ENCODE data around the gene PIK3R1. TPM values are rescaled to one million over a fixed set of nuclear protein-coding genes. Genes with fewer than 3 reads are reported as not detected.

PIK3R1 gene
- total and polyA plus RNA-seq, 2 of the 4 experiments (the other 2 are of a cell fraction) = 2.4 to 9.3 TPM

- Histone ChIP-seq H3K27me3 (ENCODE audit: control insufficient read depth, insufficient read depth, low read length) (no peaks in the 10 kb centered on the region), H2AK5ac (ENCODE audit: low read depth, low read length) (no peak overlapping the region), H2BK20ac (ENCODE audit: low read depth, low read length) (no peak overlapping the region; the same call in 1 of the 2 replicates), H2BK120ac (ENCODE audit: low read depth, low read length) (no peak overlapping the region), H3K18ac (ENCODE audit: low read depth, low read length) (no peak overlapping the region), H2AK9ac (replicated peaks; ENCODE audit: low read depth, low read length, poor library complexity) (no peak overlapping the region), H3K14ac (replicated peaks; ENCODE audit: low read depth, low read length) (no peak overlapping the region), H3K9me1 (ENCODE audit: insufficient read depth, low read length) (no peaks in the 10 kb centered on the region), H3K36me3 (ENCODE audit: control insufficient read depth, insufficient read depth, low read length) (peaks cover 9% of the 10 kb centered on the region), H3K9ac (ENCODE audit: low read depth, low read length) (no peak overlapping the region), H4K5ac (ENCODE audit: low read depth, low read length) (no peak overlapping the region), H3K23ac (ENCODE audit: low read depth, low read length) (no peak overlapping the region), H3K4me3 (ENCODE audit: insufficient read depth, low read depth, low read length) (no peak overlapping the region), H2AFZ (replicated peaks; ENCODE audit: low read length, poor library complexity) (no peak overlapping the region), H3K27ac (ENCODE audit: insufficient read depth, low read length) (no peak overlapping the region), H3K9me3 (ENCODE audit: control insufficient read depth, insufficient read depth, low read length) (no peaks in the 10 kb centered on the region), H3K4ac (ENCODE audit: low read depth, low read length) (no peak overlapping the region), H3K4me1 (ENCODE audit: control insufficient read depth, insufficient read depth, low read length) (peaks cover 7% of the 10 kb centered on the region), H3K79me1 (ENCODE audit: low read depth in 1 of 2, low read length in 2 of 2) (peaks cover 8 to 14% of the 10 kb centered on the region in 2 experiments; a peak in 3 of 4 replicates), H4K20me1 (ENCODE audit: insufficient read depth, low read length) (no peaks in the 10 kb centered on the region), H2BK5ac (ENCODE audit: low read depth, low read length, poor library complexity, severe bottlenecking) (no peak overlapping the region), H2BK15ac (ENCODE audit: low read depth, low read length) (no peak overlapping the region), H3K56ac (ENCODE audit: extremely low read depth, insufficient read depth, low read length) (no peak overlapping the region), H4K91ac (ENCODE audit: insufficient read depth, low read depth, low read length) (no peak overlapping the region), H3K4me2 (ENCODE audit: low read depth, low read length) (no peak overlapping the region), H4K8ac (ENCODE audit: low read depth in 2 of 2, low read length in 2 of 2) (no peak overlapping the region)
- no TSS peak for BruUV-seq (replicated peaks)
- DNase-seq (no peak), ATAC-seq (ENCODE audit: low read depth) (no peak)
- WGBS, 2 experiments (ENCODE audit: extremely low coverage in 2 of 2, insufficient read length in 1 of 2) = 100% methylated on average over 1 of the region's 3 CpGs; no CpG with 5 or more reads in 1 of the 2 experiments
- POLR2A ChIA-PET (ENCODE audit: unreplicated experiment) = no interaction called here
- in situ Hi-C loops (cut with MboI; ENCODE audit: low sequenced_read_pairs) = no loop called here
- dilution Hi-C loops (cut with HindIII; ENCODE audit: low sequenced_read_pairs, unreplicated experiment) = no loop called here
- CTCF ChIA-PET = no interaction called here
- TF ChIP-seq POLR2A (IDR thresholded peaks at IDR 0.05; ENCODE audit: low read depth, low read length) (no peak), CTCF (conservative IDR thresholded peaks at IDR 0.05; ENCODE audit: low read depth, low read length) (no peak), USF2 (IDR thresholded peaks at IDR 0.05; ENCODE audit: low read depth, low read length) (no peak), RFX5 (IDR thresholded peaks at IDR 0.05; ENCODE audit: low read depth, low read length) (no peak), RCOR1 (IDR thresholded peaks at IDR 0.05; ENCODE audit: insufficient replicate concordance, low read length) (no peak), BHLHE40 (IDR thresholded peaks at IDR 0.05; ENCODE audit: low read depth, low read length) (no peak), NFE2L2 (IDR thresholded peaks at IDR 0.05; ENCODE audit: low read depth, low read length) (no peak), SMC3 (IDR thresholded peaks at IDR 0.05; ENCODE audit: low read depth, low read length) (no peak), MXI1 (IDR thresholded peaks at IDR 0.05; ENCODE audit: borderline replicate concordance, low read depth, low read length) (no peak), CHD1 (IDR thresholded peaks at IDR 0.05; ENCODE audit: low read depth, low read length) (no peak), FOS (IDR thresholded peaks at IDR 0.05; ENCODE audit: low read depth, low read length) (no peak), MAZ (IDR thresholded peaks at IDR 0.05; ENCODE audit: borderline replicate concordance, low read depth, low read length) (no peak), ELK1 (IDR thresholded peaks at IDR 0.05; ENCODE audit: borderline replicate concordance, low read depth, low read length) (no peak)
- intact Hi-C loops (cut with micrococcal nuclease) = no loop called here
These were observed 75.3 kb downstream of the PIK3R1 start for GRCh38 chr5:68290847-68291246.
